Hepatocyte (in vitro differentiated cells): ENCODE results near the gene GRB10.

Experiments used
- CTCF ChIP-seq: fragments of 200-600 bp; sonication (generic); IDR thresholded peaks from 2 replicates; pipeline ENCODE4 v1.5.1; 2016; ENCODE audit warnings: antibody characterized with exemption, mild to moderate bottlenecking; ENCODE audit not compliant: poor library complexity
- EZH2 ChIP-seq: fragments of 200-600 bp; sonication (generic); IDR thresholded peaks from 2 replicates; pipeline ENCODE4 v1.6.1; 2016; ENCODE audit warnings: antibody characterized with exemption, mild to moderate bottlenecking, borderline replicate concordance
- EZH2phosphoT487 ChIP-seq: fragments of 200-600 bp; sonication (generic); IDR thresholded peaks from one replicate; pipeline ENCODE4 v1.6.1; 2018; ENCODE audit warnings: antibody characterized with exemption, mild to moderate bottlenecking, low read depth, moderate library complexity; ENCODE audit not compliant: unreplicated experiment, severe bottlenecking

- TF ChIP-seq CTCF, result no peak
- TF ChIP-seq EZH2, result no peak
- no peak for TF ChIP-seq EZH2phosphoT487
Observed at GRCh38 chr7:50554431-50555322, 228.0 kb downstream of the GRB10 start.
